Erythroblast (primary cell): ENCODE data around the gene LIMD2.
A peak's percentile ranks its signal among the peaks of the same experiment; 100 is the strongest.

Experiments
- DNase-seq, 2 experiments: peaks; one replicate each; lab custom pipeline; 2025; lab: John Stamatoyannopoulos, UW
- GATA1 ChIP-seq: IDR thresholded peaks from 2 replicates; pipeline ENCODE4 v1.6.1; 2011; ENCODE audit warnings: low read depth, mild to moderate bottlenecking, control low read depth, low read length, moderate library complexity
- POLR2A ChIP-seq: IDR thresholded peaks from 2 replicates; pipeline ENCODE4 v1.6.1; 2011; ENCODE audit warnings: mild to moderate bottlenecking, low read length

The LIMD2 gene

DNA sequence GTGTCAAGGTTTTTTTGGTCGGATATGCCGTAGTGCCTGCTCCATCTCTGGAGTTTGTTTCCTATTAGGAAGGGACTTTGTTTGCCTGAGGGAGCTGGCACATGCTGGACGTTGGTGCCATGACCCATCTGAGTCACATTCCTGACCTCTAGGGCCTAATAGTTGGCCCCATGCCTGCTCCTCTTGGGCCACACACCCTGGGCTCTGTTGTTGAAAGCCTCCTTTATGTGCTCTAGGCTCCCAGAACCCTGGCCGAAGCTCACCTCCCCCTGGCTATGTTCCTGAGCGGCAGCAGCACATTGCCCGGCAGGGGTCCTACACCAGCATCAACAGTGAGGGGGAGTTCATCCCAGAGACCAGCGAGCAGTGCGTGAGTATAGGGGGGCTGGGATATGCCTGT lies 18.4 kb downstream of the LIMD2 start:
- DNase-seq = no peak
- TF ChIP-seq GATA1 (no peak), POLR2A (no peak)

DNA sequence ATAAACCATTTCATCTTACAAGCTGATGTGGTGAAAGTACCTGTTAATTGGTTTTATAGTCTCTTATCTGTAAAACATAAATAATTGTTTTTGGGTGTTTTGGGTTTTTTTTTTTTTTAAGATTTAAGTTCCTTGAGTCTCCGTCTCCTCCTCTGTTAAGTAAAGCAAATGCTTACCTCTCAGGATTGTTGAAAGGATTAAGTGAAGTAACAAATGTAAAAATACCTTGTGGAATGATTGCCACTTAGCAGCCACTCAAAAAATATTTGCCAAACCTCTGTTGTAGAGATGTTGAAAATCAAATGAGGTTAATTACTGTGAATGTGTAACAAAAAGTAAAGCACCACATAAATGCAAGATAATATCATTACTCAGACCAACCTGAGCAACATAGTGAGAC lies 19.2 kb downstream of the LIMD2 start:
- TF ChIP-seq POLR2A = no peak
- no peak for TF ChIP-seq GATA1
- no peak for DNase-seq

DNA sequence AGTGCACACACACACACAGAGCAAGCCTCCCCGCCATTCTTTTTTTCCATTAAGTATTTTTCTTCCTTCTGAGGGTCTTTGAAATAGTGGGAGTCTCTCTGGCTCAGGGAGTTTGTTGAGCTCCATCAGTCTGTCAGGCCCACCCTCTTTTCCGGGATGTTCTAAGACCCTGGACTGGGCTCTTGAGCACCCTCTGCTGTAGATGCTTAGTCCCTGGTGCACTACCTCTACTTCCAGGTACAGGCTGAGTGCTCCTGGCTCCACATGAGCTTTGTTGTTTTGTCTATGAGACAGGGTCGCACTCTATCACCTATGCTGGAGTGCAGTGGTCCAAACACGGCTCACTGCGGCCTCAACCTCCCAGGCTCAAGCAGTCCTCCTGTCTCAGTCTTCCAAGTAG lies 20.7 kb downstream of the LIMD2 start:
- DNase-seq = no peak
- TF ChIP-seq GATA1 (no peak), POLR2A (no peak)

DNA sequence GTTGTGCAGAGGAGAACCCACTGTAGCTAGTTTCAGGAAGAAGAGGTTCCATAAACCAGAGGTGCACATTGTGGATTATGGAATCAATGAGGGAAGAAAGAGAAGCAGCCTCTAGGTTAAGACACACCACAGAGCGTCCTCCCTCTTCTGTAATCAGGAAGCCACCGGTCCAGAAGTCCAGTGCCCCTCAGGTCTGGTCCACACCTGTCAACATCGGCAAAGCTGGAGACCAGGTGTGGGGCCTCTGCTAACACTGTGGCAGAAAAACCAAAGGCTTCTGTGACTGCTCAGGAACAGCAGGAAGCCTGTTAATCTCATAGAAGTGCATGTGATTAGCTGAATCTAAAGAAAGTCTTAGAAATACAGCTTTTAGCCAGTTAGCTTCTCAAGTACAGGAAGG lies 23.3 kb downstream of the LIMD2 start:
- no peak for DNase-seq
- TF ChIP-seq POLR2A (no peak), GATA1 (no peak)

DNA sequence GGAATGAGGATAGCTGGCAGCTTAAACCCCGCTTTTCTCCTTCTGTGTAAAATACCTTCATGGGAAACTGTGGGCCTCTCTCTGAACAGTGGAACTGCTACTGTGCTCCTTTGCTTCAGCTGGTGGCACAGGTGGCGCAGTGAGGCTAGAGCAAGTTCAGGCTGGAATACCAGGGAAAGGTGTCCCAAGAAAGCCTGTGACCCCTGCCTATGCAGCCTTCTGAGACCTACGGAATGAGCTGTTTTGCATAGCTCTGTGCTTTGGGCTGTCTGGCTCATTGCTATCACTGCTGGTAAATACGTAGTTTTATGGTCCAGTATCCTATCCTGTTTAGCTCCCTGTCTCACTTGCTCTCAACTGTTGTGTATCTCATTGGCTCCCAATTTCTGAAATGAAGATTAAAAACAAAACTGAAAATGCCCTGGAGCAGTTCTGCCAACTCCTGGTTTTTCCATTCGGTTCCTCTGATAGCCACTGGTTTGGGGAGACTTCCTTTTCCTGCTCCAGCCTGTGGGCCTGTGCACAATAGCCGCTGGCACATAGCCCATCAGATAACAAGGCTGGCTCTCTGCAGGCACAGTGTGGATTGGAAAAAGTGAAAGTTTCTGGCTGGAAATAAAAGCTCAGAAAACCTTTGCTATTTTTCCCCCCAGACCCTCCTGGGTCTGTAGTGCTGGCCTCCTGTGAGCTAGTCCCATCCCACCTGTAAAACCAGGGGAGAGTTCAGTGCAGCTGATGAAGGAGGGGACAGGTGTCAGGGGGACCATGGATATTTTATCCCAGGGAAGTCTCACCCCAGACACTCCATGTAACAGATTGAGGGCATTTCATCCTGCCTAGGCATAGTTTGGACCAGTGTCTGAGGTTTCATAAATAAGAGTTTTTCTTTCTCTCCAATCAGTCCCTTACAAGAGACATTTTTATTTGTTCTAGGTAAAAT lies 24.0 kb downstream of the LIMD2 start:
- peak; percentile 84 to 86 for DNase-seq

DNA sequence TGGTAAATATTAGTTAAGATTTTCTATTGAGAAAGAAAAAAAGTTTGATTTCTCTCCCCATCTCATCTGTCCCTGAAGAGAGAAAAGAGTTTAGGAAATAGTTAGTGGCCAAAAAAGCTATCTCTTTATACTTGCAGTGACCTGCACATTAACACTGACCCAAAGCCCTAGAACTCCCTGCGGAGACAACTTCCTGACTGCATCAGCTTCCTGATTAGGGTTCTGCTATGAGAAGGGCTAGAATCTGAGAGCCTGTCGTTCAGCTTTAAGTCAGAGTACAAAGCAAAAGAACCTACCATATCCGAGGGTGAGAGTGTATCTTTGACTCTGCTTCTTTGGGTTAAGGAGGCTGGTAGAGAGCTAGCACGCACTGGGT lies 24.7 kb downstream of the LIMD2 start:
- TF ChIP-seq POLR2A = no peak
- no peak for TF ChIP-seq GATA1
- no peak for DNase-seq

More for the DNA sequence above, 24.0 kb downstream of the LIMD2 start:
- TF ChIP-seq POLR2A (no peak), GATA1 (peak; percentile 97)

DNA sequence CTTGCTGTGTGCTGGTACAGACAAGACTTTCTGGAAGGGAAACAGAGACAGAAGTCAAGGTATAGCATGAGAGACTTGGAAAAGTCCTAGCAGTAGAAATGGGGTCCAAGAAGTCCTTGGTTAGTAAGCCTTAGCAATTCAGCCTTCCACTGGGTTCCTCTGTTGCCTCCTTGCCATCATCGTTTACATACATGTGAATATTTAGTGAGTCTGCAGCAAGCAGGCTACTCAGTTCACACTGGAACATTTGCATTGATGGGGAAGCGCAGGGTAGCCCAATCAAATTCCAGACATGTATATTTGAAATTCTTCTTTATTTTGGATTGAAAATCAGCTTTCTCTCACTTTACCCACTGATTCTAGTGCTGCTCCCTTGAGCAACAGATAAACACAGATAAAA lies 27.1 kb downstream of the LIMD2 start:
- TF ChIP-seq POLR2A = no peak
- no peak for TF ChIP-seq GATA1
- no peak for DNase-seq

DNA sequence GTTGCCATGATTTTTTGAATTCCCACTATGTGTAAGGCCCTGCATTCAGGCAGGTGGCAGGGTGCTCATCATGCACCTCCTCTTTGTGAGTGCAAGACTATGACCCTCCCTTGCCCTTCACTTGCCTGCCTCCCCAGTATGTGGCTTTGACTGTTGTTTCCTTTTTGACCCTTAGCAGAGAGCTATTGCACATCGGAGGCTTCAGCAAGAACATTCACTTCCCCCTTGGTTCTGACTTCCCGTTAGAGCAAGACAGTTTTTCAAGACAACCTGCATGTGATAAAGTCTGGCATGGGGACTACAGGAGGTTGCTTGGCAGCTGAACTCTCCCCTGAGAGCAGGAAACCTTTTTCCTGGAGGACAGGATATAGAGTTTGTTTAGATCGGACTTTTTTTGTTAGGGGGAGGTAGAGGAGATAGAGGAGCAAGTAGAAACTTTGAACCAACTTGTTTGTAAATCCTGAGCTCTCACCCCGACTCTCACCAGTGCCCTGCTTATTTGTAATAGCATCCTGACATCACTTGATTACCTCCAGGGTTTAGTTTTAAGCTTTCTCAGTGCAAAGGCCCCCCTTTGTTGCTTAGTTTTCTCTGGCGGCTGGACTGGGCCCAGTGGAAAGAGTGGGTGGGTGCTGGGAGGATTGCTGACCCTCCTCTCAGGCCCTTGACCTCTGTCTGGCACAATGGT lies 34.3 kb downstream of the LIMD2 start:
- TF ChIP-seq GATA1 (no peak), POLR2A (no peak)
- DNase-seq = no peak

DNA sequence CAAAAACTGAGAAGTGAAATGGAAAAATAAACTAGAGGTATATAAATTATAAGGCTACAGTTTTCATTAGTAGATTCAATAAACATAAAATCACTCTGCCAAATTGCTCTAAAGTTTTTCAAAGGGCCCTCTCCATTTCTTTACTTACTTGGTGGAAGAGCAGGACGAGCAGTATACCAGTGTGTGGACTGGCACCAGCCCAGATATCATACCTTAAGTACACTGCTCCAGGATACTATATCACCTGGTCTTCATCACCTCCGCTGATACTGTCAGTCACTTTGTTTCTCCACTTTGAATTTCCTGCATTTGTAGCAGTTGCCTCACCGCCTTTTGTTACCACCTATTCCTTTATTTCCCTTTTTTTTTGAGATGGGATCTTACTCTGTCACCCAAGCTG lies 40.1 kb downstream of the LIMD2 start:
- TF ChIP-seq POLR2A (no peak), GATA1 (no peak)
- DNase-seq = no peak

DNA sequence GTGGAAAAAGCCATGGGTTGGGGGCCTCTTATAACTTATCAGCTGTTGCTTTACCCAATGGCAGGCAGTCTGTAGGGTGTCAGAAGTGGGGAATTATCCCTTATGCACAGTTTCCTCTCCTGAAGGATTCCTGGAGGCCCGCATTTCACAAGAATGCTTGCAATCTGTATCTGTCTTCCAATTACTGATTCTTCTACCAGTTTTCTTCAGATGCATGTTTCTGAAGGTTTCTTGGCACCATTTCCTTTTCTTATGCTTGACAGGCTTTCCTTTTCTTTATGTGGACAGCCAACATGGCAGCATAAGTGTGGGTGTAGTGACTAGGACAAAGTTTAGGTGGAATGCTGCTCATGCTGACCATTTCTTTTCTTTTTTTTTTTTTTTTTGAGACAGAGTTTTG lies 41.6 kb downstream of the LIMD2 start:
- no peak for DNase-seq
- TF ChIP-seq POLR2A = no peak

DNA sequence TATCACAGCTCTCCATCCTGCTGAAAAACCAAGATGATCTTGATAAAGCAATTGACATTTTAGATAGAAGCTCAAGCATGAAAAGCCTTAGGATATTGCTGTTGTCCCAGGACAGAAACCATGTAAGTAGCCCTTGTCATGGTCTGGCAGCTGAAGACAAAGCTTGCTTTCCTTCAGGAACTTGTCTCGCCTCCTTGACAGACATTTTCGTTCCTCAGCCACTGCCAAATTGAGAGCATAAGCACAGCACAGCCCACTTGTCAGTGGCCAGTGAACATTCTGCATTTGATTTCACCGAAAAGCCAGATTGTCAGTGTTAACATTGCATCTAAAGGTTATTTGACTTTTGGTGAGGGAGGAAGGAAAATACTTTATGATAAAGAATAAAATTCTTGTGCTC lies 42.1 kb downstream of the LIMD2 start:
- DNase-seq = no peak
- TF ChIP-seq POLR2A = no peak
- TF ChIP-seq GATA1 = no peak

DNA sequence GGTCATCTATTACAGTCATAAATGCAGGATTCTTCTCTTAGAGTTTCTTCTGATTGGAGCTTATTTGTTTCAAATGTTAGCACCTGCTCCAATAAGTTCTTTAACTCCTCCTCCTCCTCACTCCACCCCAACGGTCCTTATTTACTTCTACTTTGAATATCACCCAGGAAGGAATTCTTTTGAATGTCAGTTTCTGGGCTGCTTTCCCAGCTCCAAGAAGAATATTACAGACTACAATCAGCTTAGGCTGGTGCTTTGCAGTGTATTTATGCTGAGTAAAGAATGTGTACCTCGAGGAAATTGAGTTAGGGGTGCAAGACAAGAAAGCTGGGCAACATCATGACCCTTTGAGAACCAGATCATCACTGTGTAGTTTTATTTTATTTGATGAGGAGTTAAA lies 46.9 kb downstream of the LIMD2 start:
- TF ChIP-seq GATA1 = no peak
- TF ChIP-seq POLR2A = no peak
- no peak for DNase-seq

DNA sequence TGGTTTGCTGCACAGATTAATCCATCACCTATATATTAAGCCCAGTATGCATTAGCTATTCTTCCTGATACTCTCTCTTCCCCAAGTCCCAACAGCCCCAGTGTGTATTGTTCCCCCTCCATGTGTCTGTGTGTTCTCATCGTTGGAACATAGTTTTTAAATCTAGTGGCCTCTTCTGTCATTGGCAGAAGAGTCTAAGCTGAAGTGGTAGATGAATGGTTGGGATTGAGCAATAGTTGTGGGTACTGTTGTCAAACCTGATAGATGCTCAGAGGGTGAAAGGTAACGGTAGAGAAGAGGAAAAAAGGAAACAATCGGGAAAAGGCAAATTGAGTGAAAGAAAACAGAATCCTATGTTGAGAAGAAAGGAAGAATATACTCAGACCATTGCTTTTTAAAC lies 47.8 kb downstream of the LIMD2 start:
- TF ChIP-seq POLR2A (no peak), GATA1 (no peak)
- no peak for DNase-seq

DNA sequence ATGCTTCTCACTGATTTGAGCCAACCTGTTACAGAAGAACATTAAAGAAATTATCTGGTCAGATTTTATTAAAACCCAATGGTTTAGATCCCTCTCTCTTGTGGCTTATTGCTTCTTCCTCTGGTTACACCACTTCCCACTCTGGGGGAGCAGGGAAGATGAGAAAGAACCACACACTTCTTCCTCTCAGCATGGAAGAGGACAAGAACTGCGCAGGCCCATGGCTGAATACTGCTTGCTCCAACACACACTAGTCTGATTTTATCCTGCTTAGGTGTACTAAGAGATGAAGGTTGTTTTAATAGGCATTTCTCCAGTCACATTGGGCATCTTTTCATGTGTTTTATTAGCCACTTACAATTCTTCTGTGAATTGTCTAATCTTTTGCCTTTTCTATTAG lies 50.1 kb downstream of the LIMD2 start:
- DNase-seq = no peak
- TF ChIP-seq POLR2A (no peak), GATA1 (no peak)
